Activated CD8-positive, alpha-beta memory T cell treated with anti-CD3 and anti-CD28 coated beads, Interleukin-2, amount 50 U/mL, for 24 hours (primary cell): ENCODE measurements around the gene VSTM2L.
"Not testable (repeated sequence)": the region's sequence is repeated elsewhere in the genome, so short reads cannot be mapped to it uniquely, and the experiment has no call there.

Experiments
- DNase-seq: peaks from one replicate; pipeline ENCODE4 v3.0.0-alpha.2; 2020; ENCODE audit errors: extremely low read depth

VSTM2L gene

DNA sequence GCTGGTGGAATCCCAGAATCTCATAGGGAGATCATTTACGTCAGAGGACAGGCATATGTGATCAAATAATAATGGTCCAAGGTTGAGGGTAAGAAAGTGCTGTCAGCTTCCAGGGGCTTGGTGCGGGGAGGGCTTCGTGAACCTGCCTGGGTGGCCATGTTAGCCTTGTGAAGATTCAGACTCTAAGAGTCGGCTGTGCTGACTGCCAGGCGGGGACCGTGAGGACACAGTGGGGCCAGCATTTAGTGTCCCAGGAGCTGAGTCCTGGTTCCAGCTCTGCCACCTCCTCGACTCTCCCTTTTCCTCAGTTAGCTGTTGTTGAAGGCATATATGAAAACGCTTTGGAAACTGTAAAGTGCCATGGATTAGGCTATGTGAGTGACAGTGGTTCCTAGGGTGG, 33.5 kb downstream of the VSTM2L start:
- DNase-seq = no peak

DNA sequence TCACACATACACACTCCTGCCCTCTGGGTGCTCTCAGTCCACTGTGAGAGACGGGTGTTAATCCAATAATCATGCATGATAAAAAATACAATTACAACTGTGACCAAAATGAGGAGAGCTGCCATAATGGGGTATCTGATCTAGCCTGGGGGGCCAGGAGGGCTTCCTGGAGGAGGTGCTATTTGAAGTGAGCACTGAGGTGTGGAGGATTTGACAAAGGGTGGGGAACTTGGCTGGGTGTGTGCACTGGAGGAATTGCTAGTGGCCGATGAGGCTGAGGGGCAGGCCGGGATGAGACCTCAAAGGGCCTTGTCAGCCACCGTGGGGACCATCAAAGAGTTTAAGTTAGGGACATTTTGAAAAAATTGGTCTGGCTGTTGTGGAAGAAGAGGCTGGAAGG, 34.8 kb downstream of the VSTM2L start:
- no peak for DNase-seq

DNA sequence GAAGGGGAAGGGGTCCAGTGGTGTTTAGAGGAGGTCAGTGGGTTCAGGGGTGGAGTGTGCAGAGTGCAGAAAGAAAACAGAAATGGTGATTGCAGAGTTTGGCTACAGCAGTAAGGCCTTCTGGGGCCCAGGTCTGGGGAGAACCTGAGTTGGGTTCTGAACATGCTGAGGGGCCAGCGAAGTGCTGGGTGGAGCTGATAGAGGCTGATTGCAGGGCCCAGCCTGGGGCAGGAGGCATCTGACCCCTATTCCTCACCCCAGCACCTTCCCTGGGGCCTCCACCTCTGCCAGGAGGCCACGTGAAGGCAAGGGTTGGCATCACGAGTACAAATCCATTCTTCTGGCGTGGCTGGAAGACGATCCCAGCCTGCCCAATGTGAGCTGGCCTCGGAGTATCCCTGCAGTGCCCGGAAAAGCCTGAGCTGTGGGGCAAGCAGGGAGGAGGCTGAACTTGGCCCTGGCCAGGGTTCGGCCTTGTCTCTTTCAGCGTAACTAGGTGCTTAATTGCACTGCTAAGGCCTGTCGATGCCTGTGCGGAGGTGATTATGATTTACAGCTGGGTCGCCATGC, 35.3 kb downstream of the VSTM2L start:
- DNase-seq = no peak

DNA sequence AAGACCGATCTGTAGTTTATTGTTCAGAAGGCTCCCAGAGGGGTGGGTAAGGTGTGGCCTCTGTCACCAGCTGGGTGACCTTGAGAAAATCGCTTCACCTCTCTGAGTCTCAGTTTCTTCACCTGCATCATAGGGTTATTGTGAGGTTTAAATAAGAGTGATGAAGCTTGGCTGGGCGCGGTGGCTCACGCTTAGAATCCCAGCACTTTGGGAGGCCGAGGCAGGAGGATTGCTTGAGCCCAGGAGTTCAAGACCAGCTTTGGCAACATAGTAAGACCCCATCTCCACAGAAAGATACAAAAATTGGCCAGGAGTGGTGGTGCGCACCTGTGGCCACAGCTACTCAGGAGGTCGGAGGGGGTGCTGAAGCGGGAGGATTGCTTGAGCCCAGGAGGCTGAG, 36.0 kb downstream of the VSTM2L start:
- no peak for DNase-seq

DNA sequence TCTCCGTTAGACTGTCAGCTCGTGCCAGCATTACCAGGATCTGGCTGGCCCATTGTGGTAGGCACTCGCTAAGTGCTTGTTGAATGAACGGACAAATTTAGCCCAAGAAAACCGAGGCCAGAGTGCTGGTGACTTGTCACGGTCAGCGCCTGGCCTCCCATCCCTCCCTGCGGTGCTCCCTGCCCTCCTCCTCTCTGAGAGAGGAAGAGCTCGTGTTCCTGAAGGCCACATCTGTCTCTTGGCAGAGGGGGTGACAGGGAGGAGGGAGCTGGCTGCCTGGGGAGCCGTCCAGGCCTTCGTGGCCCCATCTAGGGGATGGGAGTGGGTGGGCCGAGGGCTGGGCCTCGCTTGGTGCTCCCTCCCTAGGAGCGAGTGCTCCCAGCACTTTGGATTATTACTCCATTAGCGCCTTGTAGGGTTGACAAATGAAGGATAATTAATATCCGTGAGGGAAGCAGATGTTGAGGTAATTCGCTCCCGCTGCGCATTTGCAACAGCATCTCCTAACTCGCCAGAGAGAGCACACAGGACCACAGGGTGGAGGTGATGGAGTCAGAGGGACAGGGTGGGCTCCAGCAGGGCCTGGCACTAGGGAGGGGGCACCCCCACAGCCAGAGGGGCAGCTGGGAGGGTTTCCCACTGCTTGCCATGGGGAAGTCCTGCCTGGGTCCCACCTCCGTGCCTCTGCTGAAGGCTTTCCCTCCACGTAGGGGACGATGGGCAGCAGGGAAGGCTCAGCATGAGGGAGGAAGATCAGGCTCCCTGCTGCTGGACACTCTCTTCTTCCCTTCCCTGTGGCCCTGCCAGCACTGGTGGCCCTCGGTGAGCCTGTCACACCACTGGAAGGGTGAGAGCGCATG, 37.0 kb downstream of the VSTM2L start:
- no peak for DNase-seq

DNA sequence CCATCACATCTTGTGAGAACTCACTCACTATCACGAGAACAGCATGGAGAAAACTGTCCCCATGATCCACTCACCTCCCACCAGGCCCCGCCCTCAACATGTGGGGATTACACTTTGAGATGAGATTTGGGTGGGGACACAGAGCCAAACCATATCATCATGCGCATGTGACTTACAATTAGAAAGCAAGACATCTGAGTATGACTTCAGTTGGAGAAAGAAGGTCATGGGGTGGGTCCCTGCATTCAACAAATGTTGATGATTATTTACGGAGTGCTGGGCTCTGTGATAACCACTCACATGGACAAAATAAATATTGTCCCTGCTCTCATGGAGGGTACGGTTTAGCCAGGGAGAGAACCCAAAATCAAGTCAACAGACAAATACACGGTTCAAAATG, 37.9 kb downstream of the VSTM2L start:
- no peak for DNase-seq

DNA sequence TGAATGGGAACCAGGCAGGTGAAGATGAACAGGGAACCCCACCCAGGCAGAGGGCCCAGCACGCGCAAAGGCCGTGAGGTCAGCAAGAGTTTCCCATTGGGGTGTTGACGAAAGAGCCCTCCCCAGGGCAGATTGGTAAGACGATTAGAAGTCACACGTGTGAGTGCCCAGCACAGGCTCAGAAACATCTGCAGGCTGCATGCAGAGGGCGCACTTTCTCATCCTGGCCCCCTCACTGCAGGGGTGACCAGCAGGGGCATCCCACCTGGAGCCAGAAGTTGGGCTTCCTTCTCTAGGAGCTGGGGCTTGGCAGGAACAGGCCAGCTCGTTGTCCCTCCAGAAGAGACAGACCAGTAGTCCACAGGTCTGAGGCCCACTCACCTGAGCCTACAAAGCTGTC, 38.4 kb downstream of the VSTM2L start:
- no peak for DNase-seq

DNA sequence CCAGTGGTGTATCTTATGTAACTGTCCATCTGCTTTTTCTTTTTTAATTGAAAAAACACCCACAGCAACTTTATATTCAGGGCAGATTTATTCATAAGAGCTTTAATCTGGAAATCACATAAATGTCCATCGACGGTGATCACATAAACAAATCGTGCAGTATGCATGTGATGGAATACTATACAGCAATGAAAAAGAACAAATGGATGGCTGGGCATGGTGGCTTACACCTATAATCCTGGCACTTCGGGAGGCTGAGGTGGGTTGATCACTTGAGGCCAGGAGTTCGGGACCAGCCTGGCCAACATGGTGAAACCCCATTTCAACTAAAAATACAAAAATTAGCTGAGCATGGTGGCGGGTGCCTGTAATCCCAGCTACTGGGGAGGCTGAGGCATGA, 39.1 kb downstream of the VSTM2L start:
- DNase-seq = no peak

DNA sequence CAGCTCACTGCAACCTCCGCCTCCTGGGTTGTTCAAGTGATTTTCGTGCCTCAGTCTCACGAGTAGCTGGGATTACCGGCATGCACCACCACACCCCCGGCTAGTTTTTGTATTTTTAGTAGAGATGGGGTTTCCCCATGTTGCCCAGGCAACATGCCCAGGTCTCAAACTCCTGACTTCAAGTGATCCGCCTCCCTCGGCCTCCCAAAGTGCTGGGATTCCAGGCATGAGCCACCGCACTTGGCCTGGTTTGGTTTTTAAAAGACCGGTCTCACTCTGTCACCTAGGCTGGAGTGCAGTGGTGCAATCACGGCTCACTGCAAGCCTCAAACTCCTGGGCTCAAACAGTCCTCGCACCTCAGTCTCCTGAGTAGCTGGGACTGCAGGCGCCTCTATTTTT, 40.1 kb downstream of the VSTM2L start:
- no peak for DNase-seq

DNA sequence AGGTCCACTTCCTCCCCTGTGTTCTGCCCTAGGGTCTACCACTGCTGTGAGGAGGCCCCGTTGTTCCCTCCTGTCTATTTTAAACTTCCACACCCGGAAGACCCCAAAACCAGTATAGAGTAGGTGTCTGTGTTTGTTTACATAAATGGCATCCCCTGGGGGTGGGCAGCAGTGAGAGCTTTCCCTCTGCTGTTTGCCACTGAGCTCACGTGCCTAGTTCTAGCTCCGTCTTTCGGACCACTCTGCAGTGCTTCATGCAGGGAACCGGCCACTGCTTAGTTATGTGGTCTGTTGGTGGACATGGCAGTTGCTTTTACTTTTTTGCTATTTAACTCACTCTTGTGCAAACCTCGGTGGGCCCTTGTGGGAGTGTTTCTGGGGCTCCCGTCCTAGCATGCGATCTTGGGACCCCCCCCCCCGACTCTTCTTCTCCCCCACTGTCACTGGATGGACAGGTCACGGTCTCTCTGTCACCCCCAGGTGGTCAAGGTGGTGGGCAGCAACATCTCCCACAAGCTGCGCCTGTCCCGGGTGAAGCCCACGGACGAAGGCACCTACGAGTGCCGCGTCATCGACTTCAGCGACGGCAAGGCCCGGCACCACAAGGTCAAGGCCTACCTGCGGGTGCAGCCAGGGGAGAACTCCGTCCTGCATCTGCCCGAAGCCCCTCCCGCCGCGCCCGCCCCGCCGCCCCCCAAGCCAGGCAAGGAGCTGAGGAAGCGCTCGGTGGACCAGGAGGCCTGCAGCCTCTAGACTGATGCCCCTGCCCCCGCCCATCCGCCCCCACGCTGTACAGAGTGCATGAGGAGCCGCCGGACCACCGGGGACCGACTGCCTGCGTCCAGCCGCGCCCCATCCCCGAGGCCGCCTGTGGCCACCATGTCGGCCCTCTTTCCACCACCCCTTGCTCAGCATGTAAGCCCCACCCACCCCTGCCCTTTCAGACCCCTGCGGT, 40.9 kb downstream of the VSTM2L start:
- DNase-seq = no peak

DNA sequence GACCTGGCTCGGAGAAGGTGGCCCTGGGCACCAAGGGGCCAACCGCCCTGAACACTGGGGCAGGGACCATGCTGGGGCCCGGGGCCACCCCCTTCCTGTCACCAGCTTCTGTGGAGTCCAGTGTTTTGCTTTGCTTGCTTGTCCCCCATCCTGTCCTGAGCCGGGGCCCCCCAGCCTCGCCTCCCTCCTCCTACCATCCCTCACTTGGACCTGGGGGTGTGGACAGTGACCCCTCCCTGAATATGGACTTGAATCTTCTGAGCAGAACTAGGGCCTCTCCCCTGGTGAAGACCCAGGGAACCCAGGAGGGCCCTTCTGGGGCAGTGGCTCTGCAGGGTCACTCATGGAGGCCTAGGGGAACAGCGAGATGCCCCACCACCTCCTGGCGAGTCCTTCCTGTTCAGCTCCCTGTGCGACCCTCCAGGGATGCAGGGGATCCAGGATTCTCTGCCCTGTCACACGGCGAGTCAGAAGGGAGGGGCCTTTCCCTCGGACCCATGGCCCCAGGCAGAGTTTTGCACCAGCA, 41.6 kb downstream of the VSTM2L start:
- no peak for DNase-seq

DNA sequence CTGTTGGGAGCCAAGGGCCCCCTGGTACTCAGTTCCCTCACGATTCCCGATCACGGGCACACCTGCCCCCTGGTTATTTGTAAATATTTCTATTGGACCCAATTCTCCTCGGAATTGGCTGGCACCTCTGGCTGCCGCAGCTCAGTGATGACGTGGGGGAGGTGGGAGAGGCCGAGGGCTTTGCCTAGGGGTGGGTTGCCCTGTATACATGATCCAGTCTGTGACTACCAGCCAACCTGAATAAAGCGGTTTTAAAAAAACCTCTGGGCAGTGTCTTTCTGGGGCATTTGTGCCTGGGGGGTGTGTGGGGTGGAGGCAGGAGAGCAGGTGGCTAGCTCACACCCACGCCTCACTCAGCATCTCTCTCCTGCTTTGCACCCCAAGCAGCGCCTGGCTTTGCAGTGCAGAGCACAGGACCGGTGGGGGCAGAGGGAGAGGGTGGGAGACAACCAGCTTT, 42.2 kb downstream of the VSTM2L start:
- DNase-seq = no peak

DNA sequence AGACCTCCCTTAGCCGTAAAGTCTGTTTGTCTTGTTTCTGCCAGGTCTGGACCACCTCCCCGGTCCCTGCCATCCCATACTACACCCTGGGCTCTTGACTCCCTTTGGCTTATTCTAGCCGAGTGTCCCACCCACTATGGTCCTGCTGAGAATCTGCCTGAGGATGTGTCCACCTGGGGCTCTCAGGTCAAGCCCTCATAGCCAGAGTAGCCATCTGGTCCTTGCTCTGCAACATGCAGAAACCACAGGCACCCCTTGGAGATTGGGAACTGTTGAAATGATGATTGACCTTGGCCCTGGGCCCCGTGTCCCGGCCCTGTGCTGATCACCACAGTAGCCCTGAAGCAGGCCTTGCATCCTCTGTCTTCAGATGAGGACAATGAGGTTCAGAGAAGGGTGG, 44.0 kb downstream of the VSTM2L start:
- DNase-seq = no peak

DNA sequence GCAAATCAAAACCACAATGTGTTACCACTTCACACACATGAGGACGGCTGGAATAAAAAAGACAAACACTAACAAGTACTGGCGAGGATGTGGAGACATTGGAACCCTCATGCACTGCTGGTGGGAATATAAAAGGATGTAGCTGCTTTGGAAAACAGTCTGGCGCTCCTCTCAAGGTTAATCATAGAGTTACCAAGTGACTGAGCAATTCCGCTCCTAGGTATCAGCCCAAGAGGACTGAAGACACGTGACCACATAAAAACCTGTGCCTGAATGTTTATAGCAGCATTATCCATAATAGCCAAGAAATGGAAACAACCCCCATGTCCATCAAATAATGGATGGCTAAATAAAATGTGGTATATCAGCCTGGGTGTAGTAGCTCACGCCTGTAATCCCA, 45.0 kb downstream of the VSTM2L start:
- no peak for DNase-seq

DNA sequence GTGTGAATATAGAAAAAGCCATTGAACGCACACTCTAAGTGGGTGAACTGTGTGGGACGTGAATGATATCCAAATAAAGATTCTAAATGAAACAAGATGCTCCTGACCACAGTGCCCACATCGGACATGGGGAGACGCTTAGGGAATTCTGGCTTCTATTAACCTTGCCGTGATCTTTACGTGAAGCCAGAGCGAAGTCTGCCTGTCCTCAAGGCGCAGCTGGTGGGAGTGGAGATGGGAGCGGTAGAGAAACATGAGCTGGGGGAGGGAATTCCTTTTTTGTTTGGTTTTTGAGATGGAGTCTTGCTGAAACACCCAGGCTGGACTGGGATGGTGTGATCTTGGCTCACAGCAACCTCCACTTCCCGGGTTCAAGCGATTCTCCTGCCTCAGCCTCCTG, 46.0 kb downstream of the VSTM2L start:
- no peak for DNase-seq

DNA sequence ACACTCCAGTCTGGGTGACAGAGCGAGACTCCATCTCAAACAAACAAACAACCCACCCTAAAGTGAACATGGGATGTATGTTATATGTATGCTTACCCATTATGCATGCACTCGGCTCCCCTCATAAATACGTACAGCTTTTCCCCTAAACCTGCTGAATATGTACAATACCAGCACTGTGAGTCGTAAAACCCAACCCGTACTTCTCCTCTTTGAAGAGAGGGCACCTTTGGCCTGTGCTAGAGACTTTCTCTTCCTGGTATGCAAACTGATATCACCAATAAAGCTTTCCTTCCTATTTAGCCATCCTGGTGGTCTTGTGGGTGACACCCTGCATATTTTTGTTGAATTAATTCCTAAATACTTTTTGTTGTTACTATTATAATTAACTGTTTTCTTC, 51.3 kb downstream of the VSTM2L start:
- no peak for DNase-seq

DNA sequence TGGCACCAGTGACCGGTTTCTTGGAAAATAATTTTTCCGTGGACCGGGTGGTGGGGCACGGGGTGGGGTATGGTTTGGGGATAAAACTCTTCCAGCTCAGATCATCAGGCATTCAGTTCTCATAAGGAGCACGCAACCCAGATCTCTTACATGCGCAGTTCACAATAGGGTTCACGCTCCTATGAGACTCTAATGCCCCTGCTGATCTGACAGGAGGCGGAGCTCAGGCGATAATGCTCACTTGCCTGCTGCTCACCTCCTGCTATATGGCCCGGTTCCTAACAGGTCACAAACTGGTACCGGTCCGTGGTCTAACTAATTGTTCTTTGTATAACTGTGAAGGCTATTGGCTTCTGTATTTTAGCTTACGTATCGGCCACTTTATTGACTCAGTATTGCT, 51.7 kb downstream of the VSTM2L start:
- DNase-seq = no peak

DNA sequence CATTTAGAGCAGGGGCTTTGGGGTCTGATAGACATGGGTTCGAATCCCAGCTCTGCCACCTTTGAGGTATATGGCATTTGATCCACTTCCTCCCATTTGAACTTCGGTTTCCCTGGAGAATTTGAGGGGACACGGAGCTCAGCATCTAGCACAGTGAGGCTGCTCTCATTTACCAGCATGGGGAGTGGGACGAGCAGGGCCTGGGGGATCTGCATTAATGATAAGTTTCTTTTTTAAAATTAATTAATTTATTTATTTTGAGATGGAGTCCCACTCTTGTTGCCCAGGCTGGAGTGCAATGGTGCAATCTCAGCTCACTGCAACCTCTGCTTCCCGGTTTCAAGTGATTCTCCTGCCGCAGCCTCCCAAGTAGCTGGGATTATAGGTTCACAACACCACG, 52.6 kb downstream of the VSTM2L start:
- DNase-seq = no peak

DNA sequence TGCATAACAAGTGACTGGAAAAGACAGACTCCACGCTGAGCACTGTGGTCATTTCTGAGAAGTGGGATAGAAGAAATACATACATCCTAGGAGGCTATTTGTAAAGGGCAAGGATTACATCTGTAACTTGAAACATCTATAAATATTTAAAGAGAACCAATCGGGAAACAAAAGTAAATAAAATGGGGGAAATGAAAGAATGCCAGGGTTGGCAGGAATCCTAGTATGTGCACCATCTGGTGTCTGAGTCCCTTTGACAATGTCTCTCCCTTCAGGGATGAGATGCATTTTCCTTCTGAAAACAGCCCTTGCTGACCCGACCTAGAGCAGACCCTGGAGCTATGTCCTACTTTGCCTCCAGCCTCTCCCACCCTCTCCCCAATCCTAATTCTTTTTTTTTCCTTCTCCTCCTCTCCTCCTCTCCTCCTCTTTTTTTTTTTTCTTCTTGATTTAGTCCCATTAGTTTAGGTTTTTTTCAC, 53.2 kb downstream of the VSTM2L start:
- no peak for DNase-seq

DNA sequence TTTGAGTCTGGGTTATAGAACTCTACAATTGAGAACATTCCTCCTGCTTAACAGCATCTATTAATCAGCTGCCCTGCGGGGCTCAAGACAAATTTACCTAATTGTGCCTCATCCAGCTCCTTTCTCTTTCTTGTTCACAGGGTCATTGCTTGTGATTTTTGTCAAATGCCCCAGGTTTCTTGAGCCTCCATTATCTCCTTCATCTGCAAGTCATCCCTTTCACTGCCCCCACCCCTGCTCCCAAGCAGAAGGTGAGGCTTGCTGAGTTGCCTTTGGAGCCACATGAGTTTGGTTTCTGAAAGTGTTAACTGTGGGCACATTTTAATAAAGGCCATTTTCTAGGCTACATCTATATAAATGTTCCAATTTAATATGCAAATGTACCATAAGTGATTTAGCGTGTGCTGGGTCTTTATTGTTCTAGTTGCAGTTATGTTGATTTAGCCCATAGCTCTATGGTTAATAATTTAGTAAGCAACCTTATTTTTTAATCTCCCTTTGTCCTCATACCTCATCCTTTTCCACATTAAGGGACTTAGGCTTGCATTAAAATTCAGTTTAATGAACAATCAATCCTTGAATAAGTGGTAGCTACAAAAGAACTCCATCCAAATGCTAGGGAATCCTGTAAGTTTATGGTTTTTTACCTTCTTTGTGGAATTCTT, 56.1 kb downstream of the VSTM2L start:
- DNase-seq = no peak

DNA sequence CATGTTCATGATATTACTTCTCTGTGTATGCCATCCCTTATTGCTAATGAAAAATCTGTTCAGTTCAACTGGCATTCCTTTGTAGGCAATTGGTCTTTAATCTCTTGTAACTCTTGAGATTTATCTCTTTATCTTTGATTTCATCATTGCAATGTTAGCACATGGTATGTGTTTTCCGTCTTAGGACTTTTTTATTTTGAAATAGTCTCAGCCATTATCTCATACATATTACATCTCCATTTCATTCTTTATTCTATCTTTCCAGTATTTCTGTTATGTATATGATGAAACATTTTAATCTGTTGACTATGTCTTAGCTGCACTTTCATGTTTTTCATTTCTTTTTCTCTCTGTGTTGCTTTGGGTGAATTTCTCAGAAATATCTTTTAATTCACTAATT, 58.1 kb downstream of the VSTM2L start:
- DNase-seq = no peak

DNA sequence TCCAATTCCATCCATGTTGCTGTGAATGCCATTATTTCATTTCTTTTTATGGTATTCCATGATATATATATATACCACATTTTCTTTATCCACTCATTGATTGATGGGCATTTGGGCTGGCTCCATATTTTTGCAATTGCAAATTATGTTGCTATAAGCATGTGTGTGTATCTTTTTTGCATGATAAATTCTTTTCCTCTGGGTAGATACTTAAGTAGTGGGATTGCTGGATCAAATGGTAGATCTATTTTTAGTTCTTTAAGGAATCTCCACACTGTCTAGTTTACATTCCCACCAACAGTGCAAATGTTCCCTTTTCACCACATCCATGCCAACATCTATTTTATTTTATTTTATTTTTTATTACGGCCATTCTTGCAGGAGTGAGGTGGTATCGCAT, 60.6 kb downstream of the VSTM2L start:
- DNase-seq = not testable (repeated sequence)
